Spleen (tissue), 7 donors: ENCODE measurements around the gene KHDRBS1.

Experiments used
- CTCF ChIP-seq, 11 experiments: fragments of 200-600 bp in 7 of 11; fragments of 450-650 bp in 4 of 11; sonication (generic) in 4 of 11; IDR thresholded peaks in 8 of 11; conservative IDR thresholded peaks in 3 of 11; 1 replicate in 7 of 11; 2 replicates in 4 of 11; pipeline versions ENCODE4 v1.4.0 to v1.8.0; 2016 to 2021; ENCODE audit warnings: antibody characterized with exemption in 11 of 11, inconsistent platforms in 4 of 11, mild to moderate bottlenecking in 1 of 11
- POLR2A ChIP-seq, 3 donors: fragments of 450-650 bp; IDR thresholded peaks; one replicate each; pipeline ENCODE4 v1.5.1; 2017; ENCODE audit warnings: antibody characterized with exemption in 3 of 3, mild to moderate bottlenecking in 1 of 3
- donor health status: DM: no; HTN: no; CAD: no; lungs with moderate emphysema.
- donor health status: DM: no; HTN: no; CAD: no.
- donor health status: DM: no; HTN: no; CAD: no.

- no peak for TF ChIP-seq CTCF (IDR thresholded peaks at IDR 0.05 in 8 of 11, conservative IDR thresholded peaks at IDR 0.05 in 3 of 11)
- no peak for TF ChIP-seq POLR2A (IDR thresholded peaks at IDR 0.05)
These were observed 34.8 kb downstream of the KHDRBS1 start for GRCh38 chr1:32048440-32048839.
